GM21717 (cell line): ENCODE measurements around the gene SEH1L.
"Not testable (repeated sequence)": the region's sequence is repeated elsewhere in the genome, so short reads cannot be mapped to it uniquely, and the experiment has no call there.

Experiments
- ATAC-seq: cut with Tn5 transposase; IDR thresholded peaks from one replicate; pipeline ENCODE4 v1.9.1; 2021; ENCODE audit warnings: mild to moderate bottlenecking, moderate library complexity; ENCODE audit not compliant: unreplicated experiment

Gene SEH1L

GRCh38 chr18:12947285-12948049, at the start of gene SEH1L:
SEH1L (plus strand) TSS chr18:12948011; CDS start chr18:12948122, 111 bp downstream.
- ATAC-seq, result peak; percentile 73

- not testable (repeated sequence) for ATAC-seq
These were observed 46.6 kb upstream of the SEH1L start for GRCh38 chr18:12901208-12901607.

GRCh38 chr18:12904012-12904516, 43.7 kb upstream of the SEH1L start:
- no peak for ATAC-seq

DNA sequence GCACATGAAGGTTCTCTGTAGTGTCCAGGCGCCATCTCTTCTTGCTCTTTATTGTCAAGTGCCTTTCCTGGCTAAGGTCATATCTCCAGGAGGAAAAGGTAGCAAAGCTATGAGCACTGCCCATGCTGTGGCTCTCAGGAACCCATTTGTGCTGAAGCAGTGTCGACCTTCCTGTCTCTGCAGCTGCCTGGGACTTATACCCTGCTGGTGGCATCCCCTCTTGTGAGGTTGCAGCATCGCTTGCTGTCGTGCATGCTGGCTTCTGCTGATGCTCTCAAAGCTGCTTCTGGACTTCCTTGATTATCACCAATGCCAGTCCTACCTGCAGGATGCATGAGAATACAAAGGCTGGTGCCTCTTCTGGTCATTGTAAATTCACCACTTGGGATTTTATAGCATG, 41.7 kb upstream of the SEH1L start:
- ATAC-seq, result no peak

DNA sequence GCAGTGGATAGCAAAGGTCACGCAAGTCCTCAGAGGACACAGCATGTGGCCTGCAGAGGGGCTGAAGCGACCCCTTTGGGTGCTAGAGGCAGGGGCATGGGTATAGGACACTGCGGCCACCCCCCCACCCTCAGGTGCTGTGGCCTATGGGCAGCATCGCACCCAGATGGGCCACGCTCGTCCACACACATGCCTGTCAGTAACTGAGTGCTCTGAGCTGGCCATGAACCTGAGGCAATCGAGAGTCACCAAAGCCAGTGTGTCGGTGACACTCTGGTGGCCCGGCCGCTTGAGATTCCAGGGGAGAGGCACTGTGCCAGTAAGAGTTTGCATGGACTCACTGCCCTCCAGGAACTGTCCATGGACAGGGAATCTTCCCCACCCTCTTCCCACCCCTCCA, 41.0 kb upstream of the SEH1L start:
- no peak for ATAC-seq

- no peak for ATAC-seq
These were observed 40.4 kb upstream of the SEH1L start for GRCh38 chr18:12907258-12907925.

GRCh38 chr18:12908706-12909105, 39.1 kb upstream of the SEH1L start:
- ATAC-seq, result no peak

DNA sequence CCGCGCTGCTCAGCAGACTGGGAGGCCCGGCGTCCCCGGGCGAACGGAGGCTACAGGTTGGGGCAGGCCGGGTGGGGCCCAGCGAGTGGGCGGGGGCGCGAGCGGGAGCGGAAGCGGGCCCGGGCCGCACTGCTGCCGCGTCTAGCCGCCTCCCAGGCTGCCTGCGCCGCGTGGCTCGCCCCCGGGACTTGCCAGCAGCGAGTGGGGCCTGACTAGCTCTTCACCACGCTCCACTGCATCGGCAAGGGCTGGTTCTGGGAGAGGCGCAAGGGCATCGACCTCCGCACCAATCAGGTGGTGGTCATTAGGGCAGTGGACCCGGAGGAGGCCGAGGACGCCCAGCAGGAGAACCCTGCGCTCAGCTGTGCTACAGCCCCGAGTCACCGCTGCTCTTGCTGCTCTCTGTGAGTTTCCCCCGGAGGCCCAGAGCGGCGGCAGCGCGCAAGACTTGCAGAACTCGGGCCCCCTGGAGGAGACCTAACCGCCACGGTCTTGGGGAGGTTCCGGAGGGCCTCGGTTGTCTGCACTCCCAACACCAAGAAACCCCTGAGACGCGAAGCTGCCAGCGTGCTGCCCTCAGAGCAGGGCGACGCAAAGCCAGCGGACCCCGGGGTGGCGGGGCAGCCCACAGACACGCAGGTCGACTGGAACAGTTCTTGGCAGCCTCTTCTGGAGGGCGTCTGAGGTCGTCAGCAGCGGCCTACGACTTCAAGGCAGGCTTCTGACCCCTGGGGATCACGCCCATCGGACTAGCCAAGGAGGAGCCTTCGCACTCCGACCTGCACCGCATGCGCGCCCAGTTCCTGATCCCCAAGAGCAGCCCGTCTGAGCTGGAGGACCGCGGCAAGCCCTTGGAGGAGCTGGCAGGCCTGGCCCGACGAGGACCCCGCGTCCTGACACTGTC, 36.5 kb upstream of the SEH1L start:
- ATAC-seq, result no peak

DNA sequence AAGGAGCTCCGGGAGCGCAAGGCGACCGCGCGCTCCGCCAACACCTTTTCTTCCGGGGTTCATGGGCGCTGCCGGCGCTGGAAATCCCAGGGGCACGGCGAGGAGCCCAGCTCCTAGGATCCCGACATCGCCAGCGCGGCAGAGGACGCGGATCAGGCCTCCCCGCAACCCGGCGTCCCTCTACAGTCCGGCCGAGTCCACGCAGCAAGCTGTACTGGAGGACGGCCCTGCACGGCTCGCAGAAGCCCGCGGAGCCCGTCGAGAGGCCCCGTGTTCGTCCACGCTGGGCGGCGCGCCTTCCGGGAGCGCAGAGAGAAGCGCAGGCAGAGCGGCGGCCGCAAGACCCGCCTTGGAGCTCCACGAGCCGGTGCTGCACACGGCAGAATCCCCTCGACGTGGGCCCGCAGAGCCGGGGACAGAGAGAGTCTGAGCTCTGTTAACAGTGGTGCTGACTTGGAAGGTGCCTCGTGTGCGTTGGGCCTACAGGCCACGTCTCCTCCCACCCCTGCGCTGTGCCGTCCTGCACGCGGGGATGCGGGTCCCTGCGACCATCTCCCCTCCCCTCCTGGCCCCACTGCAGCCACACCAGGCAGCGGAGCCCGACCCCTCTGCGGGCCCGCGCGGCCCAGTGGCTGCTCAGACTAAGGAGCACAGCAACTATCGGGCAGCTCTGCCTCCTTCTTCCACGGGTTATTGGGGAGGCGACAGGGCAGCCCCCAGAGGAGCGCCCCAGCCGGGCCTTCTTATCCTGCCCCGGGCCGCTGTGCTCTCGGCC, 35.7 kb upstream of the SEH1L start:
- no peak for ATAC-seq

GRCh38 chr18:12921178-12921577, 26.6 kb upstream of the SEH1L start:
- ATAC-seq, result no peak

DNA sequence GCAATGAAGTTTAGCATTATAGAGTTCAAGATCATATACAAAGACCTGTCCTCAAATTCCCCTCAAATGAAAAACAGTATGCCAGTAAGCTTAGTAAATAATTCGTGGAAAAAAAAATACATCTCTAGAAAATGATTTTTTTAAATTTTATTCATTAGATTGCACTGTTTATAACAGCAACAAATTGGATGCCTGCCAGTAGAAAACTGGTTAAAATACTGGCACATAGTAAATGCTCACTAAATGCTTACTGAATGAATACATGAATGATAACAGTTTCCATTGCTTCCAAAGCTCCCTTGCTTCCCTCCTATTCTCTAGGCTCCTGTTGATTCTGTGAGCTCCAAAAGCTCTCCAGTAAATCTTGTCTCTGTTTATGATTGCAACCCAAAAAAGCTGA, 25.5 kb upstream of the SEH1L start:
- no peak for ATAC-seq

DNA sequence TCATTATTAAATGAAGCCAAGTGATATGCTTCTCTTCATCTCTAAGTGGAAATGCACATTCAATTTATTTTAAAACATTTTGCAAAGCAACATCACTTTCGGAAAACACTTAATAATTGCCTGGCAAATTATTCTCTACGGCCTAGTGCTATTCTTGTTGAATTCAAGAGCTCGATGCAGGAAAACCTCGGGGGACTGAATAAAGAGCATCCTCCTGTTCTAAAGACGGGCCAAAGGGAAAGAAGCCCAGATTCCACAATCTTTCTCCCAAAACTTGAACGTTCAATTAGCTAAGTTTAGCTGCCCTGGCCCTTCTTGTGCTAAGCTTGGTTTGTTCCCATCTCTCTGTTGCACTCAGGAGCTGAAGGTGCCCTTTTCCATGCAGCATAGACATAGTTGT, 23.2 kb upstream of the SEH1L start:
- no peak for ATAC-seq

- ATAC-seq, result no peak
These were observed 19.6 kb upstream of the SEH1L start for GRCh38 chr18:12928206-12928605.

DNA sequence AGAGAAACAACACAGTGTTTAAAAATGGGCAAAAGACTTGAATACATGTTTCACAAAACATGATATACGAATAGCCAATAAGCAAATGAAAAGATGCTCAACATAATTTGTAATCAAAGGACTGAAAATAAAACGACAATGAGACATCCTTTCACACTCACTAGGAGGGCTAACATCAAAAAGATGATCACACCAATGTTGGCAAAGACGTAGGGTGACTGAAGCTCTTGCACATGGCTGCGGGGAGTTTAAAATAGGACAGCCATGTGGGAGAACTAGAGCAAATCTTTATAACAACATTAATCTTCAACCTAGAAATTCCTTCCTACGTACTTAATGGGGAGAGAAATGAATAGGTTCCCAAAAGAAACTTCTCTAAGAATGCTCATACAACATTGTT, 19.2 kb upstream of the SEH1L start:
- ATAC-seq, result no peak

- no peak for ATAC-seq
These were observed 18.2 kb upstream of the SEH1L start for GRCh38 chr18:12929477-12930083.

- no peak for ATAC-seq
These were observed 17.4 kb upstream of the SEH1L start for GRCh38 chr18:12930376-12930775.

DNA sequence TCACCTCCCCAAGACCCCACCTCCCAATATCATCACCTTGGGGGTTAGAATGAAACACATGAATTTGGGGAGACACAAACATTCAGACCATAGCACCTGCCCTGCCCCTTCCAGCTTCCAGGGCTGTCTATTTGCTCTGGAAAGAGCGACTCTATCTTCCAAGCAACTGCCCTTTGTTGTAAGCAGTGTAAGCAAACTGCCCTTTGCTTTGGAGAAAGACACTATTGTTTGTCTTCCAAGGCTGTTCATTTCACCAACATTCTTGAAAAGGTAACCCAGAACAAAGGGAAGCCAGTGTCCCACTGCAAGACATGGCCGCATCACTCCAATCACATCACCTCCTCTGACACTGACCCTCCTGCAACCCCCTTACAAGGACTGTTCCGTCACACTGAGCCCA, 16.9 kb upstream of the SEH1L start:
- no peak for ATAC-seq

DNA sequence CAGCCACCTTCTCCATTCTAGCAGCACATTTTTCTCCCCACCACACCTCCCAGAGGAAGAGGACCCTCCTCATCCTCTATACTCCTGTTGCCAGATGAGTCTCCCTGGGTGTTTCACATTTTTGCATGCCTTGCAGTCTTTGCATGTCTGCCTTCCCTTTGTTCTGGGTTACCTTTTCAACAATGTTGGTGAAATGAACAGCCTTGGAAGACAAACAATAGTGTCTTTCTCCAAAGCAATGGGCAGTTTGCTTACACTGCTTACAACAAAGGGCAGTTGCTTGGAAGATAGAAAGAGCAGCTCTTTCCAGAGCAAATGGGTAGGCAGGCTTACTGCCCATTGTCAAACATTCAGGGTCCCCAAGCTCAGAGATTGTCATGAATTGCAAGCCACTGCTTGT, 14.5 kb upstream of the SEH1L start:
- ATAC-seq, result no peak

GRCh38 chr18:12934454-12935071, 13.2 kb upstream of the SEH1L start:
- ATAC-seq, result no peak

DNA sequence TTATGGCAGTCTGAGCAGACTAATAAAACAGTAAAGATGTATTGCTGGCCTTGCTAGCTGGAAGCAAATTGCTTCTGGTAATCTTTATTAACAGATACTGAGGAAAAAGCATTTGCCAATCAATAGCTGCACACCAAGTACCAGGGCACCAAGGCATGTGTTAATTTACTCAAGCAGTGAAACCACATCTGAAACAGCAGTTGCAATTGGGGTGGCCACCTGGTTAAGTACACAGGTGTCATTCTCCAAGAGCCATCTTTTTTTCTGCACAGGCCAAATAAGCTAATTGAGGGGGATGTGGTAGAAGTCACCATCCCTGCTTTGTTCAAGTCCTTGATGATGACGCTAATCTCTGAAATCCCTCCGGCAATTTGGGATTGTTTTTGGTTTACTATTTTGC, 8.6 kb upstream of the SEH1L start:
- ATAC-seq, result no peak
